A549 (cell line): Measurements from ENCODE around the gene SOX6. TPM values are rescaled to one million over a fixed set of nuclear protein-coding genes. Genes with fewer than 3 reads are reported as not detected.

Experiments used
- ATAC-seq, 2 experiments: fragments of 200-7000 bp in 1 of 2; fragments of >200 bp in 1 of 2; cut with Nextera tagmentation in 1 of 2; cut with Tn5 transposase in 1 of 2; 3 replicates each; pipeline versions ENCODE4 v1.8.0 to v1.9.1; 2018 to 2020; ENCODE audit warnings: mild to moderate bottlenecking in 1 of 2, moderate library complexity in 1 of 2
- CTCF ChIA-PET: fragments of 300-600 bp; sonication (Branson Sonifier 250); formaldehyde crosslinking; extraction: SDS; loops from one replicate; lab custom pipeline; 2021; ENCODE audit warnings: antibody characterized with exemption, inconsistent platforms; lab: Yijun Ruan, JAX
- POLR2A ChIA-PET: fragments of 350-600 bp; formaldehyde crosslinking; extraction: SDS; loops from one replicate; lab custom pipeline; 2021; ENCODE audit warnings: antibody characterized with exemption, inconsistent platforms; lab: Yijun Ruan, JAX
- DNase-seq, 2 experiments: peaks; one replicate each; pipeline versions ENCODE4 v3.0.0 to v3.0.0-alpha.2; 2011 to 2016; ENCODE audit warnings: low read depth in 1 of 2, low spot score in 1 of 2
- FAIRE-seq: peaks from 2 replicates; lab custom pipeline; 2011; peaks lifted over from hg19 to GRCh38; lab: Jason Lieb, UNC
- H3K27ac ChIP-seq, 2 experiments: fragments of >200 bp; sonication (Bioruptor Twin); formaldehyde crosslinking; 3 replicates each; pipeline ENCODE4 v1.5.1; 2016 to 2017
- H3K4me1 ChIP-seq: fragments of >200 bp; sonication (Bioruptor Twin); formaldehyde crosslinking; 3 replicates; pipeline ENCODE4 v1.6.1; 2016
- H3K4me2 ChIP-seq: fragments of >200 bp; sonication (Bioruptor Twin); formaldehyde crosslinking; 3 replicates; pipeline ENCODE4 v1.6.1; 2016
- H3K4me3 ChIP-seq: fragments of >200 bp; sonication (Bioruptor Twin); formaldehyde crosslinking; 3 replicates; pipeline ENCODE4 v1.5.1; 2016
- H3K9me3 ChIP-seq: fragments of >200 bp; sonication (Bioruptor Twin); formaldehyde crosslinking; 3 replicates; pipeline ENCODE4 v1.6.1; 2016
- BCL3 ChIP-seq: fragments of >200 bp; sonication (Bioruptor Twin); formaldehyde crosslinking; IDR thresholded peaks from 3 replicates; pipeline ENCODE4 v1.6.1; 2016
- BHLHE40 ChIP-seq: IDR thresholded peaks from 2 replicates; pipeline ENCODE4 v1.6.1; 2012; ENCODE audit warnings: low read depth, low read length, inconsistent platforms
- CEBPB ChIP-seq, 2 experiments: fragments of >200 bp in 1 of 2; sonication (Bioruptor Twin) in 1 of 2; formaldehyde crosslinking in 1 of 2; IDR thresholded peaks; 2 replicates each; pipeline ENCODE4 v1.6.1; 2012 to 2016
- CHD2 ChIP-seq: fragments of 150-350 bp; IDR thresholded peaks from 2 replicates; pipeline ENCODE4 v1.6.1; 2014; ENCODE audit warnings: low read length; ENCODE audit not compliant: partially characterized antibody
- E2F6 ChIP-seq: IDR thresholded peaks from 2 replicates; pipeline ENCODE4 v1.6.1; 2012; ENCODE audit warnings: low read depth, borderline replicate concordance
- EHMT2 ChIP-seq: fragments of 200-600 bp; sonication (generic); IDR thresholded peaks from 2 replicates; pipeline ENCODE4 v1.6.1; 2016; ENCODE audit warnings: antibody characterized with exemption, low read depth, mild to moderate bottlenecking, moderate library complexity
- EP300 ChIP-seq, 2 experiments: fragments of >200 bp; sonication (Bioruptor Twin); formaldehyde crosslinking; IDR thresholded peaks; 2 replicates in 1 of 2; 3 replicates in 1 of 2; pipeline ENCODE4 v1.6.1; 2016 to 2017
- FOSB ChIP-seq: fragments of 250-450 bp; sonication (Bioruptor Pico); IDR thresholded peaks from 2 replicates; pipeline ENCODE4 v1.5.0; 2020; ENCODE audit warnings: mild to moderate bottlenecking, moderate library complexity
- GATA3 ChIP-seq: IDR thresholded peaks from 2 replicates; pipeline ENCODE4 v1.6.1; 2012; ENCODE audit warnings: borderline replicate concordance
- KDM1A ChIP-seq: fragments of 200-600 bp; sonication (generic); IDR thresholded peaks from 2 replicates; pipeline ENCODE4 v1.6.1; 2016; ENCODE audit warnings: low read depth, mild to moderate bottlenecking
- KDM5A ChIP-seq: fragments of 200-600 bp; sonication (generic); IDR thresholded peaks from 2 replicates; pipeline ENCODE4 v1.6.1; 2016; ENCODE audit warnings: antibody characterized with exemption, mild to moderate bottlenecking
- MYC ChIP-seq: IDR thresholded peaks from 2 replicates; pipeline ENCODE4 v1.6.1; 2012; ENCODE audit warnings: mild to moderate bottlenecking, inconsistent platforms, low read length, improper control_type of control experiment, borderline replicate concordance
- NFE2L2 ChIP-seq: fragments of 150-350 bp; conservative IDR thresholded peaks from 2 replicates; pipeline ENCODE4 v1.6.1; 2014; ENCODE audit warnings: low read length
- NPAS2 ChIP-seq: fragments of 250-450 bp; sonication (Bioruptor Pico); IDR thresholded peaks from 2 replicates; pipeline ENCODE4 v1.8.0; 2022; ENCODE audit warnings: mild to moderate bottlenecking, moderate library complexity, borderline replicate concordance
- NR3C1 ChIP-seq: fragments of >200 bp; sonication (Bioruptor Twin); formaldehyde crosslinking; IDR thresholded peaks from 3 replicates; pipeline ENCODE4 v1.6.1; 2017
- POLR2AphosphoS2 ChIP-seq: conservative IDR thresholded peaks from 2 replicates; pipeline ENCODE4 v1.6.1; 2012; ENCODE audit warnings: low read length, improper control_type of control experiment, inconsistent platforms
- RARB ChIP-seq: fragments of 250-450 bp; sonication (Bioruptor Pico); IDR thresholded peaks from 2 replicates; pipeline ENCODE4 v1.8.0; 2021; ENCODE audit warnings: mild to moderate bottlenecking, moderate library complexity
- RCOR1 ChIP-seq: fragments of 150-350 bp; IDR thresholded peaks from 2 replicates; pipeline ENCODE4 v1.6.1; 2014; ENCODE audit warnings: antibody characterized with exemption, low read length, low read depth
- REST ChIP-seq: fragments of 200-600 bp; sonication (generic); IDR thresholded peaks from 2 replicates; pipeline ENCODE4 v1.6.1; 2016; ENCODE audit warnings: antibody characterized with exemption, mild to moderate bottlenecking, moderate library complexity
- RNF2 ChIP-seq: fragments of 200-600 bp; sonication (generic); IDR thresholded peaks from 2 replicates; pipeline ENCODE4 v1.6.1; 2016; ENCODE audit warnings: low read depth, mild to moderate bottlenecking, antibody characterized with exemption, moderate library complexity, borderline replicate concordance
- SMC3 ChIP-seq: fragments of >200 bp; sonication (Bioruptor Twin); formaldehyde crosslinking; IDR thresholded peaks from 3 replicates; pipeline ENCODE4 v1.6.1; 2018; ENCODE audit warnings: inconsistent platforms
- ZFP36 ChIP-seq: fragments of 450-650 bp; IDR thresholded peaks from 2 replicates; pipeline ENCODE4 v1.6.1; 2014; ENCODE audit warnings: borderline replicate concordance; ENCODE audit not compliant: partially characterized antibody
- ZNF302 ChIP-seq: fragments of 250-450 bp; sonication (Bioruptor Pico); IDR thresholded peaks from 2 replicates; pipeline ENCODE4 v1.9.0; 2021; ENCODE audit warnings: inconsistent platforms, mild to moderate bottlenecking, moderate library complexity
- WGBS: methylation state at CpG from one replicate; pipeline ENCODE4 v1.1.6; 2017; ENCODE audit errors: missing lambda C conversion rate; 5-methylcytosine and 5-hydroxymethylcytosine counted together
- polyA plus RNA-seq, 4 experiments: library from polyadenylated mRNA; depleted of rRNA in 3 of 4; stranded (reverse); fragments of >200 nt; fragmentation: RNase III in 1 of 4; extraction: RNeasy Plus Mini Kit Qiagen cat#74134 plus additional on column Dnase treatment in 1 of 4; gene quantifications; 2 replicates in 3 of 4; 3 replicates in 1 of 4; pipeline ENCODE4 v1.2.3, GENCODE V29; 2011 to 2017
- TF ChIP-seq, protein P1 (sequence below): fragments of 150-350 bp; IDR thresholded peaks from 2 replicates; pipeline ENCODE4 v1.6.1; 2014; ENCODE audit warnings: low read depth, mild to moderate bottlenecking, low read length
- TF ChIP-seq, protein P2 (sequence below): fragments of >200 bp; sonication (Bioruptor Twin); formaldehyde crosslinking; IDR thresholded peaks from 3 replicates; pipeline ENCODE4 v1.5.1; 2016

Gene SOX6
- polyA plus RNA-seq, 2 of the 4 experiments (the other 2 are of a cell fraction), result 0.18 TPM; not detected in 1

DNA sequence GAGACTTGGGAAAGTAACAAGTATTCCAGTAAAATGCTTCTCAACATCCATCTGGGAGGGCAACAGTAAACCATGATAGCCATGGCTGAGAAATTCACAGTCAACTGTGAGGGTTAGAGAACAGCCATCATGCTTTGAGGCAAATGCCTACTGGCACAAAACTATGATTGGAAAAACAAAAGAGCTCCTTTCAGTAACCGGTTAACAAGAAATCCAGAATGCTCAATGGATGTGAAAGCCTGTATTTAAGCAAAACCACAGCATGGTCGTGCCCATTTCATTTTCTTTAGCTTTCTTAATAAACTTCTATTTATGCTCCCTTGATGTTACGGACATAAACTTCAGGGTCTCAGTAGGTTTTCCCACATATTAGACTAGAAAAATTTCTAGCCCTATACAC is 139.5 kb downstream of the SOX6 start:
- ATAC-seq, result no peak
- no peak for FAIRE-seq
- H3K4me1 ChIP-seq, result no peaks in the 10 kb centered on the region
- H3K4me2 ChIP-seq, result no peak overlapping the region
- no peak for DNase-seq
- POLR2A ChIA-PET, result no interaction called here
- no peak overlapping the region for H3K4me3 ChIP-seq
- H3K9me3 ChIP-seq, result no peaks in the 10 kb centered on the region
- 63% methylated on average over 3 of the region's 3 CpGs for WGBS
- no peak overlapping the region for H3K27ac ChIP-seq
- CTCF ChIA-PET, result no interaction called here
- TF ChIP-seq, protein P1, sequence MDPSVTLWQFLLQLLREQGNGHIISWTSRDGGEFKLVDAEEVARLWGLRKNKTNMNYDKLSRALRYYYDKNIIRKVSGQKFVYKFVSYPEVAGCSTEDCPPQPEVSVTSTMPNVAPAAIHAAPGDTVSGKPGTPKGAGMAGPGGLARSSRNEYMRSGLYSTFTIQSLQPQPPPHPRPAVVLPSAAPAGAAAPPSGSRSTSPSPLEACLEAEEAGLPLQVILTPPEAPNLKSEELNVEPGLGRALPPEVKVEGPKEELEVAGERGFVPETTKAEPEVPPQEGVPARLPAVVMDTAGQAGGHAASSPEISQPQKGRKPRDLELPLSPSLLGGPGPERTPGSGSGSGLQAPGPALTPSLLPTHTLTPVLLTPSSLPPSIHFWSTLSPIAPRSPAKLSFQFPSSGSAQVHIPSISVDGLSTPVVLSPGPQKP, result no peak
- TF ChIP-seq REST, result no peak
- TF ChIP-seq NR3C1, result no peak
- TF ChIP-seq POLR2AphosphoS2, result no peak
- TF ChIP-seq, all 56 proteins: peak for 0

- Histone ChIP-seq H3K4me2 (no peak overlapping the region), H3K27ac (no peak overlapping the region), H3K4me1 (no peaks in the 10 kb centered on the region), H3K9me3 (no peaks in the 10 kb centered on the region), H3K4me3 (no peak overlapping the region)
- ChIA-PET CTCF (no interaction called here), POLR2A (no interaction called here)
- TF ChIP-seq, protein P1, result no peak
- TF ChIP-seq POLR2AphosphoS2 (no peak), CEBPB (IDR thresholded peaks at IDR 0.05) (no peak), GATA3 (no peak), EP300 (IDR thresholded peaks at IDR 0.05) (no peak), BHLHE40 (no peak), SMC3 (no peak), KDM5A (no peak), NFE2L2 (no peak)
- FAIRE-seq, result no peak
- ATAC-seq, result no peak
- 50% methylated on average over 1 of the region's 1 CpG for WGBS
- DNase-seq, result no peak
These were observed 141.0 kb downstream of the SOX6 start for GRCh38 chr11:16215352-16215751.

- H3K27ac ChIP-seq, result no peak overlapping the region
- no peaks in the 10 kb centered on the region for H3K9me3 ChIP-seq
- H3K4me2 ChIP-seq, result no peak overlapping the region
- DNase-seq (no peak), FAIRE-seq (no peak), ATAC-seq (no peak)
- CTCF ChIA-PET, result no interaction called here
- POLR2A ChIA-PET, result no interaction called here
- no peak overlapping the region for H3K4me3 ChIP-seq
- H3K4me1 ChIP-seq, result no peaks in the 10 kb centered on the region
- TF ChIP-seq BCL3 (no peak), NR3C1 (no peak), ZFP36 (no peak), FOSB (CRISPR knock-in tag) (no peak), E2F6 (no peak), CHD2 (no peak), RNF2 (no peak), EHMT2 (no peak), NPAS2 (CRISPR knock-in tag) (no peak), RARB (CRISPR knock-in tag) (no peak), NFE2L2 (no peak), POLR2AphosphoS2 (no peak), KDM5A (no peak), MYC (no peak), KDM1A (no peak), ZNF302 (CRISPR knock-in tag) (no peak), RCOR1 (no peak), CEBPB (IDR thresholded peaks at IDR 0.05) (no peak)
- TF ChIP-seq, protein P2, sequence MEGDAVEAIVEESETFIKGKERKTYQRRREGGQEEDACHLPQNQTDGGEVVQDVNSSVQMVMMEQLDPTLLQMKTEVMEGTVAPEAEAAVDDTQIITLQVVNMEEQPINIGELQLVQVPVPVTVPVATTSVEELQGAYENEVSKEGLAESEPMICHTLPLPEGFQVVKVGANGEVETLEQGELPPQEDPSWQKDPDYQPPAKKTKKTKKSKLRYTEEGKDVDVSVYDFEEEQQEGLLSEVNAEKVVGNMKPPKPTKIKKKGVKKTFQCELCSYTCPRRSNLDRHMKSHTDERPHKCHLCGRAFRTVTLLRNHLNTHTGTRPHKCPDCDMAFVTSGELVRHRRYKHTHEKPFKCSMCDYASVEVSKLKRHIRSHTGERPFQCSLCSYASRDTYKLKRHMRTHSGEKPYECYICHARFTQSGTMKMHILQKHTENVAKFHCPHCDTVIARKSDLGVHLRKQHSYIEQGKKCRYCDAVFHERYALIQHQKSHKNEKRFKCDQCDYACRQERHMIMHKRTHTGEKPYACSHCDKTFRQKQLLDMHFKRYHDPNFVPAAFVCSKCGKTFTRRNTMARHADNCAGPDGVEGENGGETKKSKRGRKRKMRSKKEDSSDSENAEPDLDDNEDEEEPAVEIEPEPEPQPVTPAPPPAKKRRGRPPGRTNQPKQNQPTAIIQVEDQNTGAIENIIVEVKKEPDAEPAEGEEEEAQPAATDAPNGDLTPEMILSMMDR, result no peak
These were observed 144.9 kb downstream of the SOX6 start for GRCh38 chr11:16211407-16211806.
